GM06990 (cell line): ENCODE measurements around the gene CACNA2D3.

Experiments used
- DNase-seq: peaks from one replicate; pipeline ENCODE4 v3.0.0-alpha.2; 2011; ENCODE audit not compliant: insufficient read length; ENCODE audit errors: extremely low read depth
- H3K27me3 ChIP-seq: replicated peaks from 2 replicates; pipeline ENCODE4 v1.6.0; 2011; ENCODE audit warnings: low read length; ENCODE audit not compliant: control insufficient read depth, insufficient read depth
- H3K36me3 ChIP-seq: 2 replicates; pipeline ENCODE4 v1.5.1; 2011; ENCODE audit warnings: low read length; ENCODE audit not compliant: control insufficient read depth, insufficient read depth
- H3K4me3 ChIP-seq: replicated peaks from 2 replicates; pipeline ENCODE4 v1.5.1; 2011; ENCODE audit warnings: low read depth, mild to moderate bottlenecking, control low read depth, low read length
- TF ChIP-seq, protein P1 (sequence below): IDR thresholded peaks from 2 replicates; pipeline ENCODE4 v1.5.1; 2011; ENCODE audit warnings: low read length, control low read depth, mild to moderate bottlenecking, inconsistent platforms; ENCODE audit not compliant: insufficient read depth, poor library complexity, severe bottlenecking

Gene CACNA2D3

DNA sequence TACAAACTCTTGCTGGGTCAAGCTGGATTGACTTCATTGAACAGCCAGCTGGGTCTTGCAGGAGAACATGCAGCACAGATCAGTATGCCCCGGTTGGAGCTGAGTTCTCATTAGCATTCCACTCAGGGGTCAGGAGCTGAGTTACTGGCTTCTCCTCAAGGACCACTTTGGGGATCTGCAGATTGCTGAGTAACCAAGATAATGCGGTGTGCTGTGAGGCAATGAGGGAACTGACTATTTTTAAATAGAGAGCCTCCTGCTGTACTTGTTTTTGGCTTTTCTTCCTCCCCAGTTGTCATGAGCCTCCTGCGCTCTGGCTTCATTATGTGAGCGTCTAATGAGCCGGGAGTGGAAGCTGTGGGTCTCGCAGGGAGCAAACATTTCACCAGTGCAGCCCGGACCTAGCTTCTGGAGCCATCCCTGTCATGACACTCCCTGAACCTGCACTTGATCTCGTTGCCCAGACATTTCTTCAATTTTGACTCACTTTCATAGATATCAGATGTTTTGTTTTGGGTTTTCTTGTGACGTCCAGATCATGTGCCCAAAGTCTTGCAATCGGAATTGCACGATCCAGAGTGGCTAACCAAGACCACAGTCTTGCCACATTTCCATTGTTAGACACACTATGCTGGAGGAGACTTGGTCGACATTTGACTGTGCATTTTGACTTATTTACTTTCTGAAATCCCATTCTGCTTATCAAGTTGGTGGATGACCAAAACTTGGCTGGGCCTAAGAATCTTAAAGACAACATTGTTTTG is 478.3 kb downstream of the CACNA2D3 start:
- TF ChIP-seq, protein P1, sequence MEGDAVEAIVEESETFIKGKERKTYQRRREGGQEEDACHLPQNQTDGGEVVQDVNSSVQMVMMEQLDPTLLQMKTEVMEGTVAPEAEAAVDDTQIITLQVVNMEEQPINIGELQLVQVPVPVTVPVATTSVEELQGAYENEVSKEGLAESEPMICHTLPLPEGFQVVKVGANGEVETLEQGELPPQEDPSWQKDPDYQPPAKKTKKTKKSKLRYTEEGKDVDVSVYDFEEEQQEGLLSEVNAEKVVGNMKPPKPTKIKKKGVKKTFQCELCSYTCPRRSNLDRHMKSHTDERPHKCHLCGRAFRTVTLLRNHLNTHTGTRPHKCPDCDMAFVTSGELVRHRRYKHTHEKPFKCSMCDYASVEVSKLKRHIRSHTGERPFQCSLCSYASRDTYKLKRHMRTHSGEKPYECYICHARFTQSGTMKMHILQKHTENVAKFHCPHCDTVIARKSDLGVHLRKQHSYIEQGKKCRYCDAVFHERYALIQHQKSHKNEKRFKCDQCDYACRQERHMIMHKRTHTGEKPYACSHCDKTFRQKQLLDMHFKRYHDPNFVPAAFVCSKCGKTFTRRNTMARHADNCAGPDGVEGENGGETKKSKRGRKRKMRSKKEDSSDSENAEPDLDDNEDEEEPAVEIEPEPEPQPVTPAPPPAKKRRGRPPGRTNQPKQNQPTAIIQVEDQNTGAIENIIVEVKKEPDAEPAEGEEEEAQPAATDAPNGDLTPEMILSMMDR, result no peak
- DNase-seq, result no peak
- no peak overlapping the region for H3K4me3 ChIP-seq
- no peaks in the 10 kb centered on the region; the same call in none of the 2 replicates for H3K27me3 ChIP-seq
- no peaks in the 10 kb centered on the region for H3K36me3 ChIP-seq

DNA sequence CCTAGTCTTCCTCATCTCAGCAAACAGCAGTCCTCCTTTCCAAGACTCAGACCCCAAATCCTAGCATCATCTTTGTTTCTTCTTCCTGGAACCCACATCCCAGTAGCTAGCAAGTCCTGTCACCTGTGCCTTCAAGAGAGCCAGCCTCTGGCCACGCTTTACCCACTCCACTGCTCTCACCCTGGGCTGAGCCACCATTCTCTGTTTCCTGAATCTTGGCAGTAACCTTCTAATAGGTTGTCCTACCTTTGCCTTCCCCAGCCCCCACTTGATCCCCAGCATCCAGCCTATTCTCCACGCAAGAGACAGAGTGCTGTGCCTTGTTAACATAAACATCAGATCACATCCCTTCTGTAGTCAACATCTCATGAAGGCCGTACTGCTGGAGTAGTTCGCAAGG is 482.1 kb downstream of the CACNA2D3 start:
- TF ChIP-seq, protein P1, result no peak
- H3K4me3 ChIP-seq, result no peak overlapping the region
- no peaks in the 10 kb centered on the region for H3K36me3 ChIP-seq
- H3K27me3 ChIP-seq, result no peaks in the 10 kb centered on the region; the same call in 1 of the 2 replicates
- no peak for DNase-seq

GRCh38 chr3:54608041-54608440 is 485.7 kb downstream of the CACNA2D3 start:
- no peak for DNase-seq
- H3K4me3 ChIP-seq, result no peak overlapping the region
- H3K27me3 ChIP-seq, result no peaks in the 10 kb centered on the region
- no peaks in the 10 kb centered on the region for H3K36me3 ChIP-seq
- TF ChIP-seq, protein P1, result no peak

- no peak overlapping the region for H3K4me3 ChIP-seq
- H3K36me3 ChIP-seq, result no peaks in the 10 kb centered on the region
- H3K27me3 ChIP-seq, result no peaks in the 10 kb centered on the region
- TF ChIP-seq, protein P1, result no peak
- DNase-seq, result no peak
Observed at GRCh38 chr3:54619053-54619452, 496.7 kb downstream of the CACNA2D3 start.

GRCh38 chr3:54619531-54619930 is 497.2 kb downstream of the CACNA2D3 start:
- H3K4me3 ChIP-seq, result no peak overlapping the region
- TF ChIP-seq, protein P1, result no peak
- H3K27me3 ChIP-seq, result no peaks in the 10 kb centered on the region
- DNase-seq, result no peak
- no peaks in the 10 kb centered on the region for H3K36me3 ChIP-seq

GRCh38 chr3:54621184-54621583 is 498.8 kb downstream of the CACNA2D3 start:
- TF ChIP-seq, protein P1, result no peak
- H3K27me3 ChIP-seq, result no peaks in the 10 kb centered on the region
- no peak for DNase-seq
- H3K36me3 ChIP-seq, result no peaks in the 10 kb centered on the region
- H3K4me3 ChIP-seq, result no peak overlapping the region
